Uterus (tissue), 2 donors: ENCODE results near the gene ZBTB44.

Experiments
- CTCF ChIP-seq, 4 experiments: fragments of 200-600 bp in 2 of 4; fragments of 450-650 bp in 2 of 4; sonication (generic) in 2 of 4; IDR thresholded peaks; one replicate each; pipeline ENCODE4 v1.5.1; 2016 to 2019; ENCODE audit warnings: antibody characterized with exemption in 4 of 4, mild to moderate bottlenecking in 2 of 4, moderate library complexity in 1 of 4
- POLR2A ChIP-seq, 2 donors: fragments of 450-650 bp; IDR thresholded peaks; one replicate each; pipeline ENCODE4 v1.6.1; 2016; ENCODE audit warnings: antibody characterized with exemption in 2 of 2, mild to moderate bottlenecking in 1 of 2, moderate library complexity in 1 of 2

- no peak for TF ChIP-seq CTCF (IDR thresholded peaks at IDR 0.05)
- TF ChIP-seq POLR2A (IDR thresholded peaks at IDR 0.05): no peak
Observed at GRCh38 chr11:130327716-130328115, 13.0 kb upstream of the ZBTB44 start.
